Activated naive CD8-positive, alpha-beta T cell treated with anti-CD3 and anti-CD28 coated beads, Interleukin-2, amount 50 U/mL, for 16 hours (primary cell): Measurements from ENCODE around the gene PIK3R3.
"Not testable (repeated sequence)": the region's sequence is repeated elsewhere in the genome, so short reads cannot be mapped to it uniquely, and the experiment has no call there.

Experiments
- DNase-seq: peaks from one replicate; pipeline ENCODE4 v3.0.0-alpha.2; 2020; ENCODE audit warnings: low read depth, low spot score

The PIK3R3 gene

DNA sequence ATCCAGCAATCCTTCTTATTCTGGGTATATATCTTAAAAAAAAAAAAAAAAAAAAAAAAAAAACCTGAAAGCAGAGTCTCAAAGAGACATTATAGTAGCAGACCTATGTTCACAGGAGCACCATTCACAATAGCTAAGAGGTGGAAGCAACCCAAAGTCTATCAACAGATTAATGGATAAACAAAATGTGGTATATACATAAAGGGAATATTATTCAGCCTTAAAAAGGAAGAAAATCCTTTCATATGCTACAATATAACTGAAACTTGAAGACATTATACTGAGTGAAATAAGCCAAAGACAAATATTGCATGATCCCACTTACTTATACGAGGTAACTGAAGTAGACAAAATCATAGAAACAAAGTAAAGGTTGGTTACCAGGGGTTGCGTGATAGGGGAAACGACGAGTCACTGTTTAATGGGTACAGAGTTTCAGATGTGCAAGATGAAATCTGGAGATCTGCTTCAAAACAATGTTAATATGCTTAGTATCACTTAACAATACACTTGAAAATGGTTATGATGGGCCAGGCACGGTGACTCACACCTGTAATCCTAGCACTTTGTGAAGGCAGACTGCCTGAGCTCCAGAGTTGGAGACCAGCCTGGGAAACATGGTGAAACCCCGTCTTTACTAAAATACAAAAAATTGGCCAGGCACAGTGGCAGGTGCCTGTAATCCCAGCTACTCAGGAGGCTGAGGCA lies 29.5 kb downstream of the PIK3R3 start:
- no peak for DNase-seq

DNA sequence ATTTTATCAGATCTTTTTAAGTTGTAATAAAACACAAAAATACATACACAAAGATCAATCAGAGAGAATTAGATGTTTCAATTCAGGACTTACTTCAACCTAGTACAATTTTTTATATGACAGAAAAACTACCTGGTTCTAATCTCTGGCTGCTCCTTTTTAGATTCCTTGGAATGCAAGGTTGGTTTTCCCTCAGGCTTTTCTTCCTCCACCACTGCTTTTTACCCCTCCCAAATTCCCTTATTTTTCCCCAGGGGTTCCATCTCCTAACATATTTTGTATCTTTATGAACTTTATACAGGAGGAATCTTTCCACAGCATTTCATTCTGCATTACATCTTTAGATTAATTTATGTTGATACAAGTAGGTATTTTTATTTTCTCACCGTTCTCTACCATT lies 33.2 kb downstream of the PIK3R3 start:
- no peak for DNase-seq

DNA sequence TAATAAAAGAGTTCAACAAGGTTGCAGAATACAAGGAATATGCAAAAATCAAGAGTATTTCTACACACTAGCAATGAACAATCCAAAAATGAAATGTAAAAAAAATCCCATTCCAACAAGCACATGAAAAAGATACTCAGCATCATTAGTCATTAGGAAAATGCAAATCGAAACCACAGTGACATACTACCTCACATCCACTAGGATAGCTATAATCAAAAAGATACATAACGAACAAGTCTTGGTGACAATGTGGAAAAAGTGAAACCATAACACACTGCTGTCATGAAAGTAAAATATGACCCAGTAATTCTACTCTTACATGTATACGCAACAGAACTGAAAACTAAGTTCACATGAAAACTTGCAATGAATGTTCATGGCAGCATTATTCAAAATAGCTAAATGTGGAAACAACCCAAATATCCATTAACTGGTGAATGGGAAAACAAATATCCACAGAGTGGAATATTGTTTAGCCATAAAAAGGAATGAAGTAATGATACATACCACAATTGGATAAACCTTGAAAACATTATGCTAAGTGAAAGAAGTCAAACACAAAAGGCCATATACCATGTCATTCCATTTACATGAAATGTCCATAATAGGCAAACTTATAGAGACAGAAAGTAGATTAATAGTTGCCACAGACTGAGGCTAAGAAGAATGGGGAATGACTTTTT lies 34.3 kb downstream of the PIK3R3 start:
- no peak for DNase-seq

DNA sequence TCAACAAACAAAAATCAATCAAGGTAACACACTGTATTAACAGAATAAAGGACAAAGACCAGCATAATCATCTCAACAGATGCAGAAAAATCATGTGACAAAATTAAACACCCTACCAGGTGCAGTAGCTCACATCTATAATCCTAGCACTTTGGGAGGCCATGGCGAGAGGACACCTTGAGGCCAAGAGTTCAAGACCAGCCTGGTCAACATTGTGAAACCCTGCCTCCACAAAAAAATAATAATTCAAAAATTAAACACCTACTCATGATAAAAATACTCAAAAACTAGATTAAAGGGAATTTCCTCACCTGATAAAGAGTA lies 35.3 kb downstream of the PIK3R3 start:
- DNase-seq: no peak

DNA sequence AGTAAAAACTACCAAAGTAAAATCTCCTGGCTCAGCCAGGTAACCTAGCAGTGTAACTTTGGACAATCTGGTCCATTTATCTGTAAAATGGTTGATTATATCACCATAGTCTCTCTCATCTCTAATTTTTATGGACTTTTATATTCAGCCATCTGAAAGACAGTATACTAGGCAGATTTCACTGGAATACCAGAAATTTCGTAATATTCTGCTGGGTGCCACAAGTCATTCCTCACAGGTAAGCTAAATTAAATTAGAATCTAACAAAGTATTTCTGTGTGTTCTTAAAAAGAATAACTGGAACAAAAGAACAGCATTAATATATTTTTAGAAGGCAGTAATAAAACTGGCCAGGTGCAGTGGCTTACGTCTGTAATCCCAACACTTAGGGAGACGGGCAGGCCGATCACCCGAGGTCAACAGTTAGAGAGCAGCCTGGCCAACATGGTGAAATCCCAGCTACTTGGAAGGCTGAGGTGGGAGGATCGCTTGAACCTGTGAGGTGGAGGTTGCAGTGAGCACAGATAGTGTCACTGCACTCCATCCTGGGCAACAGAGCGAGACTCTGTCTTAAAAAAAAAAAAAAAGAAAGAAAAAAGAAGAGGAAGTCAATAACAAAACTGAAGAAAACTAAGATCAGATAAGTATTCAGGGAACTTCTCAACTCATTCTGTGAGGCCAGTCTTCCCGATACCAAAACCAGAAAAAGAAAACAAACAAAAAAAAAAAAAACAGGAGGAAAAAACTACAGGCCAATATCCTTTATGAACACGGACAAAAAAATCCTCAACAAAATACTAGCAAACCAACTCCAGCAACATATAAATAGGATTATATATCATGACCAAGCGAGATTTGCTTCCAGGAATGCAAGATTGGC lies 35.9 kb downstream of the PIK3R3 start:
- DNase-seq: no peak

DNA sequence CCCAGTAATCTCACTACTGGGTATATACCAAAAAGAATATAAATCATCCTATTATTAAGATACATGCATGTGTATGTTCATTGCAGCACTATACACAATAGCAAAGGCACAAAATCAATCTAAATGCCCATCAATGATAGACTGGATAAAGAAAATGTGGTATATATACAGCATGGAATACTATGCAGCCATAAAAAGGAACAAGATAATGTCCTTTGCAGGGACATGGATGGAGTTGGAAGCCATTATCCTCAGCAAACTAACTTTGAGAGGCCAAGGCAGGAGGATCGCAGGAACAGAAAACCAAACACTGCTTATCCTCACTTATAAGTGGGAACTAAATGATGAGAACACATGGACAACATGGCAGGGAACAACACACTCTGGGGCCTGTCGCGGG lies 37.3 kb downstream of the PIK3R3 start:
- not testable (repeated sequence) for DNase-seq

DNA sequence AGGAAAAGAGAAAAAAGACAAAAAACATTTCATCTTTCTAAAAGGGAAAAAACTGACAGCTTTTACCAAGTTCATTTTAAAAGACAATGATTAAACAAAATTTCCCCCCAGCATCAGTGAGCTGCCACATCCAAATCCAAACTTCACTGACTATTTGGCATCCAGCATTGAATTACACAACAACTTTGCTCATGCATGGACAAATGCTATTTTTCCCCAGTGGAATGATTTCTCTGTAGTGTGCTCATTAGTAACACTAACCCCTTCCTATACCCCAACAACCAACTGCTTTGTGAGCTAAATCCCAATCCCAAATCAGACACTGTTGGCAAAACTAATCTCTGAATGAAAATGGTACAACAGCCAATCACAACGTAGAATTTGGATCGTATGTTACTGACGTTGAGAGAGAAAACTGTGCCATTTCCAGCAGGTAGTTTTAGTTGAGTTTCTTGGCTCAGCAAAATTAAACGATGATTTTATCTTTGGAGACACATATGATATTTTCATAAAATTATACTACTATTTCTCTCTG lies 37.9 kb downstream of the PIK3R3 start:
- DNase-seq: no peak

DNA sequence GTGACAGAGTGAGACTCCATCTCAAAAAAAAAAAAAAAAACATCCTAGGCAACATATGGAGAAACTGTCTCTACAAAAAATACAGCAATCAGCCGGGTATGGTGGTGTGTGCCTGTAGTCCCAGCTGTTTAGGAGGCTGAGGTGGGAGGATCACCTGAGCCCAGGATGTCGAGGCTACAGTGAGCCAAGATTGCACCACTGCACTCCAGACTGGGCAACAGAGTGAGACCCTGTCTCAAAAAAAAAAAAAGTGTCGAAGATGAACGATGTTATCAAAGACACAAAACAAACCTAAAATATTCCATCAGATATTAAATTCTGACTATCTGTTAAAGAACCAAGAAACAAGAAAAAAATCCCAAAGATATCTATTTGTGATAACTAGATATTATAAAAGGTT lies 38.6 kb downstream of the PIK3R3 start:
- DNase-seq: not testable (repeated sequence)

DNA sequence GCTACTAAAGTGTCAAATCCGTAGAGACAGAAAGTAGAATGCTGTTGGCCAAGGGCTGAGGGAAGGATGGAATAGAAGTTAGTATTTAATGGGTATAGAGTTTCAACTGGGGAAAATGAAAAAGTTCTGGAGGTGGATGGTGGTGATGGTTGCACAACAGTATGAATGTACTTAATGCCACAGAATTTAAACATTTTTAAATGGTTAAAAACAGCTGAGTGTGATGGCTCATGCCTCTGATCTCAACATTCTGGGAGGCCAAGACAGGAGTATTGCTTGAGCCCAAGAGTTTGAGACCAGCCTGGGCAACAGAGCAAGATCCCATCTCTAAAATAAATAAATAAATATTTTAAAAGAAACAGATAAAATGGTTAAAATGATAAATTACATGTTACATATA lies 44.5 kb downstream of the PIK3R3 start:
- DNase-seq: no peak

DNA sequence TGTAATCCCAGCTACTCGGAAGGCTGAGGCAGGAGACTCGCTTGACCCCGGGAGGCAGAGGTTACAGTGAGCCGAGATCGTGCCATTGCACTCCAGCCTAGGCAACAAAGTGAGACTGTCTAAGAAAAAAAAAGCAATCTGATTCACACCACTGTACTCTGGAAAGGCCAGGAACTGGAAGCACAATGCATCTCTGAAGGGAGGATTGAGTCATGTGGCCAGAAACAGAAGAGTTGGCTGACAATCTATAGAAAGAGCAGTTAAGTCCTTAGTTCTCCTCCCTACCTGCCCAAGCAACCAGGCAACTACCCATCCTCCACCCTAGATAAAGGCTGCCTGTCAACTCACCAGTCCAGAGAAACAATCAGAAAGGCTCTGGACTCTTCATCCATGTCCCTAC lies 45.9 kb downstream of the PIK3R3 start:
- no peak for DNase-seq

DNA sequence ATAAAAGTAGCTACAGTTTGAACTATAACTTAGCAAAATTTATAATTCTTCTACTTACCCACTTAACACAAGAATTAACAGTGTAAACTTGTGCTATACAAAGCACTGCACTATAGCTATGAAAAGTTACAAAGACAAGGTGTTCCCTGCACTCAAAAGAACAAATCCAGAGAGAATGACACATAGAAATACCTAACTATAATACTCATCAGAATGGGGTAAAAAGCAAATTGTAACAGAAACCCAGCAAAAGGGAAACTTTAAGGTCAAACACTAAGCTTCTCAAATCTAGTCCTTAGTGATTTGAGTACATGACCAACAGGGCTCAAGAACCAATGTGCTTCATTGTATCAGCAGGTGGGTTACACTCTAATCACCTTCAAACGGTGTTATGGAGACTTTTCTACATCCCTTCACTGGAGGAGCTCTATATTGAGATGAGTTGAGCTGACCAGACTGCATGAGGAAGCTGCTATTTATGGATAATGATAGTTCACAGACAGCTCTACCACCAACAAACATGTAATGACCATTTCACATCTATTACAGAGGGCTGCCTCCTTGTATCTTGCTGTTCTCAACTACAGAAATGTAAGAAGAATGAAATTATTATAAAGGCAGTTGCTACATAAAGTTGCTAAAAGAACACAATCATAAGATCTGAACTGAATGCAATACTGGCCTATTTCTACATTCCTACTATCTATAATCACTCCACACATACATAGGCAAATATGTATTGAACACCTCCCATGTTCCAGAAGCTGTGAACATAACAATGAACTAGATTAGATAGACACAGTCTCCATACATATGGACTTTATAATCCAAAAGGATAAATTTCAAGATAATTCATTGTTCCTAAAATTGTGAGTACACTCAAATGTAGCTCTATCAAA lies 47.6 kb downstream of the PIK3R3 start:
- no peak for DNase-seq

DNA sequence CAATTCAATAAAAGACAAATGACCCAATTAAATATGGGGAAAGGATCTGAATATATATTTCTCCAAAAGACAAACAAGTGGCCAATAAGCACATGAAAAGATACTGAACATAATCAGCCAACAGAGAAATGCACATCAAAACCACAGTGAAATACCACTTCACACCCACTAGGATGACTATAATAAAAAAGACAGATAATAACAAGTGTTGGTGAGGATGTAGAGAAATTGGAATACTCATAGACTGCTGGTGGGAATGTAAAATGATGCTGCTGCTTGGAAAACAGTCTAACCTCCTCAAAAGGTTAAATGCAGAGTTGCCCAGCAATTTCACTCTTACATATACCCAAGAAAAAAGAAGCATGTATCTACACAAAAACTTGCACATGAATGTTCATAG lies 48.9 kb downstream of the PIK3R3 start:
- no peak for DNase-seq

DNA sequence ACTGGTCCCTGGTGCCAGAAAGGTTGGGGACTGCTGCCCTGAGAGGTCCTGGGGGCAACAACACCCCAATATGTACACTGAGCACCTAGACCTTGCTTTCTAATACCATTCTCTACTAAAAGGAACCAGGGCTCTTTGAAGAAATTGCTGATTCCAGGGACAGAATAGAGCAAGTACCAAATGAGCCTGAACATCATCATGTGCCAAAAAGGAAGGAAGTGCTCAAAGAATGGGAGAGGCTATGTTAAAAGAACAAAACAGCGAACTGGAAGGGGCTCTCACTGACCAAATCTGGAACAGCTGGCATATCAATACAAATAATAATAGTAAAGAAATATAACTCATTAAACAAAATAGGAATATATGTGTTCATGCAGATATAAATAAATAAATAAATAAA lies 50.8 kb downstream of the PIK3R3 start:
- DNase-seq: no peak

DNA sequence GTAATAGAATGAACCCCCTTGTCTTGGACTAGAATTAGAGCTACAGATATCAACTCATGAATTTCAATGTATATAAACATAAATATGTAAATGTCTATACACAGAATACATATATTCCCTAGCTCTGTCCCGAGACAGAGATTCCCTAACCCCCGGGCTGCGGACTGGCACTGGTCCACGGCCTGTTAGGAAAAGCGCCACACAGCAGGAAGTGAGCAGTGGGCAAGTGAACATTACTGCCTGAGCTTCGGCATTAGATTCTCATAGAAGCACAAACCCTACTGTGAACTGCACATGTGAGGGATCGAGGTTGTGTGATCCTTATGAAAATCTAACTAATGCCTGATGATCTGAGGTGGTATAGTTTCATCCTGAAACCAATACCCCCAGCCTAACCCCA lies 51.2 kb downstream of the PIK3R3 start:
- DNase-seq: no peak

DNA sequence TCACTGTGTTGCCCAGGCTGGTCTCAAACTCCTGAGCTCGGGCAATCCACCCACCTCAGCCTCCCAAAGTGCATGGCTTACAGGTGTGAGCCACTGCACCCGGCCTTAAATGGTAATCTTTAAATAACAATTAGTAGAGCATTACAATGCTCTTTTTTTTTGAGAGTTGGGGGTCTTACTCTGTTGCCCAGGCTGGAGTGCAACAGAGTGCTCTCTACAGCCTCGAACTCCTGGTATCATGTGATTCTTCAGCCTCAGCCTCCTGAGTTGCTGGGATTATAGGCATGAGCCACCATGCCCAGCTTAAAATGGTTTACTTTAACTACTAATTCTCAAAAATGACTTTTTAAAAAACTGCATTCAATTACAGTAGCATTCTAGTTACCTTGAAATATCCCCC lies 52.2 kb downstream of the PIK3R3 start:
- DNase-seq: no peak

DNA sequence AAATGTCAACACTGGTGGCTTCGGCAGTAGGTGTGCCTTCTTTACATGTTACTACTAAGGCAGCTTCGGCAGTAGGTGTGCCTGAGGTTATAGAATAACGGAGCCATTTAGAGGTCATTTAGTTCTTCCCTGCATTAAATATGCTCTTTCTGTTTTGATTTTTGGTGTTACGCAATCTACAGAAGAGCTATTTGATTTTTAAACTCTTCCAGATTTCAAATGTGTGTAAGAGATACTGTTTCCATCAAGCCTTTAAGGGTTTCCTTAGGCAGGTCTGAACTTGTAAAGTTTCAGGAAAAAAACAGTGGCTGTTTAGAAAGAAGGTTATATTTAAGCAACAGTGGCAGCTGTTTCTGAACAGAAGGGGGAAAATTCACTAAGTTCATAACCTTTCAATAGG lies 54.8 kb downstream of the PIK3R3 start:
- no peak for DNase-seq

DNA sequence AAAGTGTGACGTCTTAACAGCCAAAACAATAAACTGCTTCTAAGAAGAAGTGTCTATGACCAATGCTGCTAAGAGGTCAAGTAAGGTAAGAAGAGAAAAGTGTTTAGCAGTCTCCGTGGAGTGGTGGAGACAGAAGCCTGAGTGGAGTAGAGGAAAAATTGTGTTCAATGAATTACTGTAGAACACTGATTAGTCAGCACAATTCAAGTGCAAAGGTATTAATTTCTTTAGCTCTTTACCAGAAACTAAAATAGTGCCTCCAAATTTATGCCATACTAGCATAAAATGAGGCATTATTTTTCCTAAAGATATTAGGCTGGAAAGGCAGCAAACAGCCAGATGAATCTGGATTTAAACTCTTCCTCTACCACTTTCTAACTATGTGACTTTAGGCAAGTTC lies 56.1 kb downstream of the PIK3R3 start:
- no peak for DNase-seq

DNA sequence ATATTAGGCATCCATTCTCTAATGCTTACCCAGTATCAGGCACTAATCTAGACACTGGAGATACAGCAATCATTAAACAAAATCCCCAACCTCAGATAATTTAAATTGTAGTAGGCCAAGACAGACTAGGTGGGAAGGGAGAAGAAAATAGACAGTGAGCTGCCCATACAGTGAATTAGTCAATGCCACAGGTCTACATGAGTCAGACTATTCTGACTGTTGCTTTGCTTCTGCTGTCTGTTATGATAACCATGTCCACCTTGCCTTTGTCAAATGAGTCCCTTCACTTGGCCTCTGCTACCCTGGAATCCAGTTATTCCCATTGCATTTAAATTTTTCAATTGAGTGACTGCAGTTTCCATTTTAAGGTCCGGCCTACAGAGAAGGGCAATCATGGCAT lies 59.5 kb downstream of the PIK3R3 start:
- no peak for DNase-seq

DNA sequence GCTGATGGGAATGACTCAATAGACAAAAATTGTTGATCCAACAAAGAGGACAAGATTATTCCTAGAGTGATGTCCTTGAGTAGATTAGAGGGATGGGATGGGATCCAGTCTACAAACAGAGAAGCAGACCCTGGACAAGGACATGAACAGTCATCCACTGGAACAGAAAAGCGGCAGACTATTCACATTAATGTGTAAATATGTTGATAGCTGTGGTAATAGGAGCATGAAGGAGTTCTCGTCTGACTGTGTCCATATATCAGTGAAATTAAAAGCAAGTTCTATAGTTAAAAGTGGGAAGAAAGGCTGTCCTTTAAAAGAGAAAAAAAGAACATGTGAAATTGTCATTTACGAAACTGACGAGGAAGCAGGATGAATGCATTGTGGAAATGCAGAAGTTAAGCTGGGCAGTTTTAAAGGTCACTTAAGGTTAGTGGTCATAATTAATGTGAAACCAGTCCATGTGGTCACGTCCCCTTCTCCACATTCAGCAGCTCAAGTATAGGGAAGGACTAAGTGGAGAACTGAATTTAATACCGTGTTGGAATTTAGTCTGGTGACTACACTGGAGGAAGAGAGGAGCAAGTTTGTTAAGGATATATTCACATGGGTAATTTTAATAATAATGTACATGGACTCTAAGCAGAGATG lies 62.1 kb downstream of the PIK3R3 start:
- DNase-seq: no peak

DNA sequence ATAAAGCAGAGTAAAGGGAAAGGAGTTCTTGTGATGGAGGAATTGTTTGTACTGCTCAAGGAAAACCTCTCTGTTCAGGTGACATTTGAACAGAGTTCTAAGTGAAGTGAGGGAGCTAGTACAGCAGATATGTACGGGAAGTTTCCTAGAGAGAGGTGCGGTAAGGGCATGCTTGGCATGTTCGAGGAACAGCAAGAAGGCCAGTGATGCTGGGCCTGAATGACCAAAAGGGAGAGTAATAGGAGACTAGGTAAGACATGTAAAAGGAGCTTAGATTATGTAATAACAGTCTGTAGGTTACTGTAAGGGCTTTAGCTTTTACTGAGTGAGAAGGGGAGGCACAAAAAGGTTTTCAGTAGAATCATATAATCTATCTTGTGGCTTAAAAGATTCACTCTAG lies 63.9 kb downstream of the PIK3R3 start:
- no peak for DNase-seq

DNA sequence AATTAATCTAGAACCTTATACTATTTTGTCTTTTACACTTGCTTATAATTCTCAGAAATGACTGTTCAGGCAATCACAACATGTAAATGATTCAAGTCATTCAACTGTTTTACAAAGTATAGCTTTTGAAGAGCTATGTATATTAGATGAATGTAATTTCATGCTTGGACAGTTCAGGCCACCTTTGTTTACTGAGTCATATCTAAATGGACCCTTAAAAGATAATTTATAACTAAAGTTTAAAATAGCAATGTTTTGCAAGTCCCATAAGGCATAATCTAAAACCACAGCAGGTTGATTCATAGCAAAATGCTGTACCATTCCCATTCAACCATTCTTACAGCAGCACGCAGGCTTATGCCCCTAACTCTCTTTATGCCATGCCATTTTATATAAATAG lies 64.8 kb downstream of the PIK3R3 start:
- no peak for DNase-seq
